ENCODE data around the gene CNR2. TPM values are rescaled to one million over a fixed set of nuclear protein-coding genes. Genes with fewer than 3 reads are reported as not detected.

CNR2 gene
- total and polyA plus RNA-seq, 10 donors: 15.0 to 26.6 (median 19.9) TPM

DNA sequence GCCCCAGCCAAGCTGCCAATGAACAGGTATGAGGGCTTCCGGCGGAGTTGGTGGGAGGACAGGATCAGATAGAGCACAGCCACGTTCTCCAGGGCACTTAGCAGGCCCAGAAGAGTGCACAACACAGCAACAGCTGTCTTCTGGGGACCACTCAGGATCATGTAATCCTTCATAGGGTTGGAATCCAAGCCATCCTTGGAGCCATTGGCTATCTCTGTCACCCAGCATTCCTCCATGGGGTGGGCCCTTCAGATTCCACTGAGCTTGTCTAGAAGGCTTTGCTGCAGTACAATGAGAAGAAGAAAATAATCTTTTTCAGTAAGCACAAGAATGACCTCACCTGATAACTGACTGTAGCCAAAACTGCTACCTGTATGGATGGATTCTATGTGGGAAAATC, 37.8 kb downstream of the CNR2 start:
- H3K9me3 ChIP-seq: peaks cover 8 to 30% (median 25%) of the 10 kb centered on the region in 8 donors
- TF ChIP-seq, protein P1, sequence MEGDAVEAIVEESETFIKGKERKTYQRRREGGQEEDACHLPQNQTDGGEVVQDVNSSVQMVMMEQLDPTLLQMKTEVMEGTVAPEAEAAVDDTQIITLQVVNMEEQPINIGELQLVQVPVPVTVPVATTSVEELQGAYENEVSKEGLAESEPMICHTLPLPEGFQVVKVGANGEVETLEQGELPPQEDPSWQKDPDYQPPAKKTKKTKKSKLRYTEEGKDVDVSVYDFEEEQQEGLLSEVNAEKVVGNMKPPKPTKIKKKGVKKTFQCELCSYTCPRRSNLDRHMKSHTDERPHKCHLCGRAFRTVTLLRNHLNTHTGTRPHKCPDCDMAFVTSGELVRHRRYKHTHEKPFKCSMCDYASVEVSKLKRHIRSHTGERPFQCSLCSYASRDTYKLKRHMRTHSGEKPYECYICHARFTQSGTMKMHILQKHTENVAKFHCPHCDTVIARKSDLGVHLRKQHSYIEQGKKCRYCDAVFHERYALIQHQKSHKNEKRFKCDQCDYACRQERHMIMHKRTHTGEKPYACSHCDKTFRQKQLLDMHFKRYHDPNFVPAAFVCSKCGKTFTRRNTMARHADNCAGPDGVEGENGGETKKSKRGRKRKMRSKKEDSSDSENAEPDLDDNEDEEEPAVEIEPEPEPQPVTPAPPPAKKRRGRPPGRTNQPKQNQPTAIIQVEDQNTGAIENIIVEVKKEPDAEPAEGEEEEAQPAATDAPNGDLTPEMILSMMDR (IDR thresholded peaks at IDR 0.05 in 8 of 11, conservative IDR thresholded peaks at IDR 0.05 in 3 of 11): no peak
- TF ChIP-seq POLR2AphosphoS5 (IDR thresholded peaks at IDR 0.05) (no peak), POLR2A (IDR thresholded peaks at IDR 0.05) (no peak)
- 82 to 92% (median 87%) methylated on average over 3 of the region's 3 CpGs for WGBS, 5 donors
- no peak for DNase-seq
- H3K4me1 ChIP-seq: peaks cover 0 to 2% (median 0%) of the 10 kb centered on the region in 6 donors
- H3K27me3 ChIP-seq (replicated peaks in 1 of 7): no peaks in the 10 kb centered on the region
- H3K4me3 ChIP-seq: no peak overlapping the region
- intact Hi-C loops (cut with DNase I; ENCODE audit: low total_unique reads): no loop called here
- no peak overlapping the region for H3K27ac ChIP-seq
- peaks cover 0 to 70% (median 9%) of the 10 kb centered on the region in 6 donors for H3K36me3 ChIP-seq

DNA sequence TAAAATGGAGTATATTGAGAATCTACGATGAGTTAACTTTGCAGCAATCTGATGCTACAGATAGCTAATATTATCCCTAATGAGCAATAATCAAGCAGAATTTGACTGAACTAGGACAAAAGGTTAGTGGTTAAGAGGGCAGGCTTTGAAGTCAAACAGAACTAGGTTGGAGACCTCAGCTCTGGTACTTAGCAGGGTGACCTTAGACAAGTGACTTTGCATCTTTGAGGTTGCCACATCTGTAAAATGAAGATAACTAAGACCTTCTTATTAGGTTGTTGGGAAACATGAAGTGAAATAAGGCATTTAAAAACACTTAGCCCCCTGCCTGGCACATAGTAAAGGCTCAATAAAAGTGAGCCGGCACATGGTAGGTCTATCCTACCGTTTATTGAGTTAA, 40.7 kb downstream of the CNR2 start:
- Histone ChIP-seq H3K36me3 (peaks cover 0 to 46% (median 3%) of the 10 kb centered on the region in 6 donors), H3K27ac (no peak overlapping the region), H3K9me3 (peaks cover 0 to 4% (median 0%) of the 10 kb centered on the region in 8 donors), H3K4me3 (no peak overlapping the region), H3K4me1 (peaks cover 5 to 29% (median 16%) of the 10 kb centered on the region in 6 donors), H3K27me3 (replicated peaks in 1 of 7) (no peaks in the 10 kb centered on the region)
- no peak for TF ChIP-seq POLR2AphosphoS5 (IDR thresholded peaks at IDR 0.05)
- TF ChIP-seq POLR2A (IDR thresholded peaks at IDR 0.05): no peak
- 91 to 96% (median 94%) methylated on average over 3 of the region's 3 CpGs for WGBS, 5 donors
- intact Hi-C loops (cut with DNase I; ENCODE audit: low total_unique reads): no loop called here
- no peak for DNase-seq

DNA sequence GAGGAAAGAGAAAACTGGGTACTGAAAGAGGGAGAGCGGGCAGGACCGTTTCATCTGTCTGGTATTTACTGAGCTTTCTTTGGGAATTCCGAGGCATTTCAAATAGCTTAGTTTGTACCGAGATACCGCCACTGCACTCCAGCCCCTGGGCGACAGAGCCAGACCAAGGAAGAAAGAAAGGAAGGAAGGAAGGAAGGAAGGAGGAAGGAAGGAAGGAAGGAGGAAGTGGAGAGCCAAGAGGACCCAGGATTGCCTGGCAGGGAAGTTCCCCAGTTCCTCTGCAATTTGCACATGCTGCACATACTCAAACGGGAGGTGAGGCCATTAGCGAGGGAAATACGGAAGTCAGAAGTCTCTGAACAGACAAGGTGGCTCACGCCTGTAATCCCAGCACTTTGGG, 44.1 kb downstream of the CNR2 start:
- Histone ChIP-seq H3K36me3 (peaks cover 0 to 33% (median 9%) of the 10 kb centered on the region in 6 donors), H3K4me1 (peaks cover 18 to 60% (median 38%) of the 10 kb centered on the region in 6 donors), H3K9me3 (no peaks in the 10 kb centered on the region), H3K27me3 (replicated peaks in 1 of 7) (no peaks in the 10 kb centered on the region), H3K27ac (peak overlapping the region; percentile 46 to 92 (median 82)), H3K4me3 (peak overlapping the region; percentile 58 to 98 (median 83))
- 36 to 61% (median 47%) methylated on average over 10 of the region's 10 CpGs for WGBS, 5 donors
- TF ChIP-seq POLR2A (IDR thresholded peaks at IDR 0.05): no peak
- TF ChIP-seq POLR2AphosphoS5 (IDR thresholded peaks at IDR 0.05): no peak
- TF ChIP-seq, protein P1 (IDR thresholded peaks at IDR 0.05 in 8 of 11, conservative IDR thresholded peaks at IDR 0.05 in 3 of 11): no peak
- DNase-seq: no peak
- intact Hi-C loops (cut with DNase I; ENCODE audit: low total_unique reads): no loop called here

DNA sequence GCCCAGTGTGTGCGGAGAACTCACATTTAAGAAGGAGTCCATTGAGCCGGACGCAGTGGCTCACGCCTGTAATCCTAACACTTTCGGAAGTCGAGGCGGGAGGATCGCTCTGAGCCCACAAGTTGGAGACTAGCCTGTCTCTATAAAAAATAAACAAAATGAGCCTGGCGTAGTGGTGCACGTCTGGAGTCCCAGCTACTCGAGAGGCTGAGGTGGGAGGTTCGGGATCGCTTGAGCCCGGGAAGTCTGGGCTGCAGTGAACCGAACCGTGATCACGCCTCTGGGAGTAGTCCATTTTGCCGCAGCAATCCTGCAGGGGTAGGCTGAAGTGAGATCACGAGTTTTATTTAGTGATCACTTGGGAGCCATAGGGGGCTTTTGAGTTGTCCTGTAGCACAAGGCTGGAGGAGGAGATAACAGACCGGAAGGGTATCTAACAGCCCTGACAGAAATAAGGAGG, 44.6 kb downstream of the CNR2 start:
- no peak for DNase-seq
- TF ChIP-seq, protein P1 (IDR thresholded peaks at IDR 0.05 in 8 of 11, conservative IDR thresholded peaks at IDR 0.05 in 3 of 11): peak in 7 of 11 experiments; percentile 15 to 79 (median 48)
- no peak for TF ChIP-seq POLR2AphosphoS5 (IDR thresholded peaks at IDR 0.05)
- peaks cover 0 to 33% (median 11%) of the 10 kb centered on the region in 6 donors for H3K36me3 ChIP-seq
- H3K9me3 ChIP-seq: no peaks in the 10 kb centered on the region
- H3K4me1 ChIP-seq: peaks cover 18 to 60% (median 38%) of the 10 kb centered on the region in 6 donors
- peak overlapping the region; percentile 46 to 92 (median 82) for H3K27ac ChIP-seq
- WGBS, 5 donors: 13 to 33% (median 19%) methylated on average over 20 of the region's 20 CpGs
- peak overlapping the region; percentile 58 to 98 (median 83) for H3K4me3 ChIP-seq
- intact Hi-C loops (cut with DNase I; ENCODE audit: low total_unique reads): no loop called here
- H3K27me3 ChIP-seq (replicated peaks in 1 of 7): no peaks in the 10 kb centered on the region
